ENCODE results near the gene SLAMF1. TPM values are rescaled to one million over a fixed set of nuclear protein-coding genes. Genes with fewer than 3 reads are reported as not detected.

The SLAMF1 gene
- total and polyA plus RNA-seq, 4 donors: 0.09 to 1.1 (median 0.17) TPM

DNA sequence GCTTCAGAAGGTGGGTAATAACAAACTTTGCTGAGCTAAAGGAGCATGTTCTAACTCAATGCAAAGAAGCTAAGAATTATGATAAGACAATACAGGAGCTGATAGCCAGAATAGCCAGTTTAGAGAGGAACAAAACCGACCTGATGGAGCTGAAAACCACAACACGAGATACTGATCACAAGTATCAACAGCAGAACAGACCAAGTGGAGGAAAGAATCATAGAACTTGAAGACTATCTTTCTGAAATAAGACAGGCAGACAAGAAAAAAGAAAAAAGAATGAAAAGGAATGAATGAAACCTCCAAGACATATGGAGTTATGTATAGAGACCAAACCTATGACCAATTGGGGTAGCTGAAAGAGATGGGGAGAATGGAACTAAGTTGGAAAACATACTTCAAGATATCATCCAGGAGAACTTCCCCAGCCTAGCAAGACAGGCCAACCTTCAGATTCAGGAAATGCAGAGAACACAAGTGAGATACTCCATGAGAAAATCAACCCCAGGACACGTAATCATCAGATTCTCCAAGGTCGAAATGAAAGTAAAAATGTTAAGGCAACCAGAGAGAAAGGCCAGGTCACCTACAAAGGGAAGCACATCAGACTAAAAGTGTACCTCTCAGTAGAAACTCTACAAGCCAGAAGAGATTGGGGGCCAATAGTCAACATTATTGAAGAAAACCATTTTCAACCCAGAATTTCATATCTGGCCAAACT lies 88.0 kb downstream of the SLAMF1 start:
- Histone ChIP-seq H3K9ac (ENCODE audit: low read depth in 1 of 2, low read length in 2 of 2) (no peak overlapping the region), H3K27me3 (ENCODE audit: control insufficient read depth in 4 of 4, insufficient read depth in 4 of 4, low read length in 3 of 4) (no peaks in the 10 kb centered on the region), H3K36me3 (ENCODE audit: control insufficient read depth in 4 of 4, insufficient read depth in 3 of 4, low read depth in 1 of 4, low read length in 3 of 4) (no peaks in the 10 kb centered on the region), H3K9me3 (ENCODE audit: control insufficient read depth in 4 of 4, low read length in 3 of 4) (peaks cover 0 to 2% (median 0%) of the 10 kb centered on the region in 4 donors), H3K4me3 (ENCODE audit: low read depth in 1 of 3, low read length in 3 of 3) (no peak overlapping the region), H3K27ac (ENCODE audit: low read depth in 1 of 2, low read length in 2 of 2) (no peak overlapping the region), H3K4me1 (ENCODE audit: control insufficient read depth in 4 of 4, insufficient read depth in 4 of 4, low read length in 3 of 4) (no peaks in the 10 kb centered on the region)
- TF ChIP-seq TAF1 (conservative IDR thresholded peaks at IDR 0.05) (no peak), JUND (IDR thresholded peaks at IDR 0.05) (no peak), NR2F2 (IDR thresholded peaks at IDR 0.05) (no peak), YY1 (IDR thresholded peaks at IDR 0.05) (no peak), RAD21 (IDR thresholded peaks at IDR 0.05) (no peak), FOXA1 (IDR thresholded peaks at IDR 0.05) (no peak), RXRA (IDR thresholded peaks at IDR 0.05) (no peak), EGR1 (IDR thresholded peaks at IDR 0.05; ENCODE audit: low read depth in 2 of 2) (no peak), GABPA (IDR thresholded peaks at IDR 0.05 in 1 of 2, conservative IDR thresholded peaks at IDR 0.05 in 1 of 2) (no peak)
- TF ChIP-seq, protein P1, sequence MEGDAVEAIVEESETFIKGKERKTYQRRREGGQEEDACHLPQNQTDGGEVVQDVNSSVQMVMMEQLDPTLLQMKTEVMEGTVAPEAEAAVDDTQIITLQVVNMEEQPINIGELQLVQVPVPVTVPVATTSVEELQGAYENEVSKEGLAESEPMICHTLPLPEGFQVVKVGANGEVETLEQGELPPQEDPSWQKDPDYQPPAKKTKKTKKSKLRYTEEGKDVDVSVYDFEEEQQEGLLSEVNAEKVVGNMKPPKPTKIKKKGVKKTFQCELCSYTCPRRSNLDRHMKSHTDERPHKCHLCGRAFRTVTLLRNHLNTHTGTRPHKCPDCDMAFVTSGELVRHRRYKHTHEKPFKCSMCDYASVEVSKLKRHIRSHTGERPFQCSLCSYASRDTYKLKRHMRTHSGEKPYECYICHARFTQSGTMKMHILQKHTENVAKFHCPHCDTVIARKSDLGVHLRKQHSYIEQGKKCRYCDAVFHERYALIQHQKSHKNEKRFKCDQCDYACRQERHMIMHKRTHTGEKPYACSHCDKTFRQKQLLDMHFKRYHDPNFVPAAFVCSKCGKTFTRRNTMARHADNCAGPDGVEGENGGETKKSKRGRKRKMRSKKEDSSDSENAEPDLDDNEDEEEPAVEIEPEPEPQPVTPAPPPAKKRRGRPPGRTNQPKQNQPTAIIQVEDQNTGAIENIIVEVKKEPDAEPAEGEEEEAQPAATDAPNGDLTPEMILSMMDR (IDR thresholded peaks at IDR 0.05; ENCODE audit: low read depth, low read length, missing input control): no peak
- TF ChIP-seq, protein P2, sequence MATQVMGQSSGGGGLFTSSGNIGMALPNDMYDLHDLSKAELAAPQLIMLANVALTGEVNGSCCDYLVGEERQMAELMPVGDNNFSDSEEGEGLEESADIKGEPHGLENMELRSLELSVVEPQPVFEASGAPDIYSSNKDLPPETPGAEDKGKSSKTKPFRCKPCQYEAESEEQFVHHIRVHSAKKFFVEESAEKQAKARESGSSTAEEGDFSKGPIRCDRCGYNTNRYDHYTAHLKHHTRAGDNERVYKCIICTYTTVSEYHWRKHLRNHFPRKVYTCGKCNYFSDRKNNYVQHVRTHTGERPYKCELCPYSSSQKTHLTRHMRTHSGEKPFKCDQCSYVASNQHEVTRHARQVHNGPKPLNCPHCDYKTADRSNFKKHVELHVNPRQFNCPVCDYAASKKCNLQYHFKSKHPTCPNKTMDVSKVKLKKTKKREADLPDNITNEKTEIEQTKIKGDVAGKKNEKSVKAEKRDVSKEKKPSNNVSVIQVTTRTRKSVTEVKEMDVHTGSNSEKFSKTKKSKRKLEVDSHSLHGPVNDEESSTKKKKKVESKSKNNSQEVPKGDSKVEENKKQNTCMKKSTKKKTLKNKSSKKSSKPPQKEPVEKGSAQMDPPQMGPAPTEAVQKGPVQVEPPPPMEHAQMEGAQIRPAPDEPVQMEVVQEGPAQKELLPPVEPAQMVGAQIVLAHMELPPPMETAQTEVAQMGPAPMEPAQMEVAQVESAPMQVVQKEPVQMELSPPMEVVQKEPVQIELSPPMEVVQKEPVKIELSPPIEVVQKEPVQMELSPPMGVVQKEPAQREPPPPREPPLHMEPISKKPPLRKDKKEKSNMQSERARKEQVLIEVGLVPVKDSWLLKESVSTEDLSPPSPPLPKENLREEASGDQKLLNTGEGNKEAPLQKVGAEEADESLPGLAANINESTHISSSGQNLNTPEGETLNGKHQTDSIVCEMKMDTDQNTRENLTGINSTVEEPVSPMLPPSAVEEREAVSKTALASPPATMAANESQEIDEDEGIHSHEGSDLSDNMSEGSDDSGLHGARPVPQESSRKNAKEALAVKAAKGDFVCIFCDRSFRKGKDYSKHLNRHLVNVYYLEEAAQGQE (IDR thresholded peaks at IDR 0.05): no peak
- TF ChIP-seq, protein P3, sequence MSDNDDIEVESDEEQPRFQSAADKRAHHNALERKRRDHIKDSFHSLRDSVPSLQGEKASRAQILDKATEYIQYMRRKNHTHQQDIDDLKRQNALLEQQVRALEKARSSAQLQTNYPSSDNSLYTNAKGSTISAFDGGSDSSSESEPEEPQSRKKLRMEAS (IDR thresholded peaks at IDR 0.05): no peak
- TF ChIP-seq, protein P4, sequence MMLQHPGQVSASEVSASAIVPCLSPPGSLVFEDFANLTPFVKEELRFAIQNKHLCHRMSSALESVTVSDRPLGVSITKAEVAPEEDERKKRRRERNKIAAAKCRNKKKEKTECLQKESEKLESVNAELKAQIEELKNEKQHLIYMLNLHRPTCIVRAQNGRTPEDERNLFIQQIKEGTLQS (IDR thresholded peaks at IDR 0.05): no peak
- TF ChIP-seq, protein P5, sequence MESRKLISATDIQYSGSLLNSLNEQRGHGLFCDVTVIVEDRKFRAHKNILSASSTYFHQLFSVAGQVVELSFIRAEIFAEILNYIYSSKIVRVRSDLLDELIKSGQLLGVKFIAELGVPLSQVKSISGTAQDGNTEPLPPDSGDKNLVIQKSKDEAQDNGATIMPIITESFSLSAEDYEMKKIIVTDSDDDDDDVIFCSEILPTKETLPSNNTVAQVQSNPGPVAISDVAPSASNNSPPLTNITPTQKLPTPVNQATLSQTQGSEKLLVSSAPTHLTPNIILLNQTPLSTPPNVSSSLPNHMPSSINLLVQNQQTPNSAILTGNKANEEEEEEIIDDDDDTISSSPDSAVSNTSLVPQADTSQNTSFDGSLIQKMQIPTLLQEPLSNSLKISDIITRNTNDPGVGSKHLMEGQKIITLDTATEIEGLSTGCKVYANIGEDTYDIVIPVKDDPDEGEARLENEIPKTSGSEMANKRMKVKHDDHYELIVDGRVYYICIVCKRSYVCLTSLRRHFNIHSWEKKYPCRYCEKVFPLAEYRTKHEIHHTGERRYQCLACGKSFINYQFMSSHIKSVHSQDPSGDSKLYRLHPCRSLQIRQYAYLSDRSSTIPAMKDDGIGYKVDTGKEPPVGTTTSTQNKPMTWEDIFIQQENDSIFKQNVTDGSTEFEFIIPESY (IDR thresholded peaks at IDR 0.05): no peak
- DNase-seq (ENCODE audit: low spot score): no peak
- 82% methylated on average over 4 of the region's 4 CpGs for WGBS

Other genes starting within 250 kb of the SLAMF1 start
- gene VANGL2, start 246.5 kb downstream of the SLAMF1 start, total RNA-seq: 1 to 10 TPM in 1 of 2 donors, under 1 TPM in 1; 0.17 to 1.4 TPM
- under 1 TPM; 0.07 to 0.08 TPM for gene VANGL2, start 246.5 kb downstream of the SLAMF1 start, polyA plus RNA-seq
- gene SLAMF6, start 123.8 kb downstream of the SLAMF1 start, total RNA-seq: 1 to 10 TPM; 1.0 to 1.2 TPM
- gene SLAMF6, start 123.8 kb downstream of the SLAMF1 start, polyA plus RNA-seq: under 1 TPM; 0.76 to 0.84 TPM
- 1 to 10 TPM; 5.8 to 8.8 TPM for gene CD84, start 67.5 kb downstream of the SLAMF1 start, total RNA-seq
- gene CD84, start 67.5 kb downstream of the SLAMF1 start, polyA plus RNA-seq: 1 to 10 TPM; 2.1 to 3.0 TPM
- 10 to 100 TPM in 1 of 2 donors, 1 to 10 TPM in 1; 7.0 to 10.0 TPM for gene CD48, start 64.8 kb upstream of the SLAMF1 start, total RNA-seq
- gene CD48, start 64.8 kb upstream of the SLAMF1 start, polyA plus RNA-seq: 1 to 10 TPM; 2.5 to 3.2 TPM
- 1 to 10 TPM; 1.0 to 1.1 TPM for gene SLAMF7, start 92.2 kb upstream of the SLAMF1 start, total RNA-seq
- 1 to 10 TPM in 1 of 2 donors, under 1 TPM in 1; 0.80 to 2.9 TPM for gene SLAMF7, start 92.2 kb upstream of the SLAMF1 start, polyA plus RNA-seq
- gene LY9, start 149.1 kb upstream of the SLAMF1 start, total RNA-seq: 1 to 10 TPM in 1 of 2 donors, under 1 TPM in 1; 0.84 to 1.5 TPM
- gene LY9, start 149.1 kb upstream of the SLAMF1 start, polyA plus RNA-seq: under 1 TPM; 0.21 to 0.42 TPM
- 1 to 10 TPM; 2.4 to 6.6 TPM for gene CD244, start 215.8 kb upstream of the SLAMF1 start, total RNA-seq
- 1 to 10 TPM in 1 of 2 donors, under 1 TPM in 1; 0.85 to 1.1 TPM for gene CD244, start 215.8 kb upstream of the SLAMF1 start, polyA plus RNA-seq
- 10 to 100 TPM in 1 of 2 donors, 1 to 10 TPM in 1; 5.0 to 13.4 TPM for gene ITLN1, start 238.1 kb upstream of the SLAMF1 start, total RNA-seq
- 1 to 10 TPM; 3.7 to 6.1 TPM for gene ITLN1, start 238.1 kb upstream of the SLAMF1 start, polyA plus RNA-seq